GM19324 (cell line): ENCODE measurements around the gene RNMT.
"Not testable (repeated sequence)": the region's sequence is repeated elsewhere in the genome, so short reads cannot be mapped to it uniquely, and the experiment has no call there.

ENCODE experiments used
- ATAC-seq: cut with Tn5 transposase; IDR thresholded peaks from one replicate; pipeline ENCODE4 v1.9.1; 2021; ENCODE audit warnings: mild to moderate bottlenecking, moderate library complexity; ENCODE audit not compliant: unreplicated experiment, low FRiP score

RNMT gene

GRCh38 chr18:13730481-13730880 lies 4.0 kb downstream of the RNMT start:
- ATAC-seq = no peak

- no peak for ATAC-seq
Observed at GRCh38 chr18:13735681-13736080, 9.2 kb downstream of the RNMT start.

GRCh38 chr18:13745696-13746095 lies 19.2 kb downstream of the RNMT start:
- no peak for ATAC-seq

GRCh38 chr18:13746633-13747032 lies 20.2 kb downstream of the RNMT start:
- ATAC-seq = no peak

GRCh38 chr18:13751599-13751998 lies 25.1 kb downstream of the RNMT start:
- not testable (repeated sequence) for ATAC-seq

- no peak for ATAC-seq
Observed at GRCh38 chr18:13756261-13756660, 29.8 kb downstream of the RNMT start.

- ATAC-seq = no peak
Observed at GRCh38 chr18:13756671-13757070, 30.2 kb downstream of the RNMT start.

GRCh38 chr18:13758622-13759021 lies 32.1 kb downstream of the RNMT start:
- ATAC-seq = no peak

GRCh38 chr18:13760047-13760446 lies 33.6 kb downstream of the RNMT start:
- no peak for ATAC-seq

- ATAC-seq = no peak
Observed at GRCh38 chr18:13762690-13763439, 36.4 kb downstream of the RNMT start.

- no peak for ATAC-seq
Observed at GRCh38 chr18:13775058-13775457, 48.6 kb downstream of the RNMT start.

- ATAC-seq = no peak
Observed at GRCh38 chr18:13791181-13791580, 64.7 kb downstream of the RNMT start.

GRCh38 chr18:13793819-13794218 lies 67.3 kb downstream of the RNMT start:
- no peak for ATAC-seq

GRCh38 chr18:13796515-13796914 lies 70.0 kb downstream of the RNMT start:
- no peak for ATAC-seq

GRCh38 chr18:13797157-13797611 lies 70.7 kb downstream of the RNMT start:
- no peak for ATAC-seq

- no peak for ATAC-seq
Observed at GRCh38 chr18:13799396-13799795, 72.9 kb downstream of the RNMT start.

- no peak for ATAC-seq
Observed at GRCh38 chr18:13800505-13801259, 74.2 kb downstream of the RNMT start.

- ATAC-seq = no peak
Observed at GRCh38 chr18:13801260-13801601, 74.8 kb downstream of the RNMT start.

GRCh38 chr18:13804305-13804704 lies 77.8 kb downstream of the RNMT start:
- ATAC-seq = no peak

GRCh38 chr18:13808294-13809042 lies 82.0 kb downstream of the RNMT start:
- ATAC-seq = no peak

- no peak for ATAC-seq
Observed at GRCh38 chr18:13809043-13809430, 82.6 kb downstream of the RNMT start.
